CD4-positive, alpha-beta T cell treated with Interleukin-6 for 4 hours (primary cell): ENCODE data around the gene NR3C2.

ENCODE experiments used
- DNase-seq: peaks from one replicate; pipeline ENCODE4 v3.0.0-alpha.2; 2020; ENCODE audit warnings: mixed read lengths

NR3C2 gene

DNA sequence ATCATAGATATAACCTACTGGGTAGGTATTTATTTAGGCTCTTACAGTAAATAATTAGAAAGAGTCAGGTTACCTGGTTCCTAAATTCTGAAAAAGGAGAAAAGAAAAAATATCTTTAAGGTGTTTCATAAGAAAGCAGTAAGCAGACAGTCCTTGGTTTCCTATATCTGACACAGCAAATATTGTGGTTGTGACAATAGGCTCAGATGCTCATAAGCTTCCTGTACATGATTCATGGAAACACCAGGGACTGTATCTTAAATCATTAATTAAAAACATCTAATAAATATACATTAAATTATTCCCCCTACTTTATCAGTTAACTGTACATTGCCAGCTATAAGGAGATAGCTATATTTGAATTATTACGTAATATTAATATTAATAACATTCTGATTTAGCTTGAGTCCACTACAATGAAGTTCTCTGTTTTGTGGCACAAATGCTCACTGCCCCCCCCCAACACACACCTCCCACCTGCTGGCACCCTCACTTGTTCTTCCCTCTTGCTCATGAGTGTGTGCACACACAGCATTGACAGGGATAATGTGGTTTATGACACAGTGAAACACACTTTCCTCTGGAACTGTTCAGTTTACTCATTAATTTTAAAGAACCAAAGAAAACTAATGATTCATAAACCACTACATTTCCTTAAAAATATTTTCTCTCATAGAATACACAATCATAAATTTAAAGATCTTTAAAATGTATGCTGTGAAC is 187.4 kb downstream of the NR3C2 start:
- no peak for DNase-seq

DNA sequence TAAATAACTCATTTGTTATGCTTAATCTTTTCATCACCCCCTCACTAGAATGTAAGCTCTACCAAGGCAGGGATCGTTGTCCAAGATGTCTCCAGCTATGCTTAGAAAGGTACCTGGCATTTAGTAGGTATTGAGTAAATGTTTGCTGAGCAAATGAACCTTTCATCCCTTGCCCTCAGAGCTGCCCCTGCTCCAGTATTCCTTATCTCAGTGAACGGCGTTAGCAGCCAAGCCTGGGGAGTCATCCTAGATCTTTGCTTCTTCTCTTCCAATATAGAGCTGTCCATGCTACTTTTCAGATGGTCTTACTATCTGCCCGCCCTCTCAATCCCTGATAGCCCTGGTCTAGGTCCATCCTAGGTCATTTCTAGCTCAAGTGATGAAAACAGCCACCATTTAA is 188.4 kb downstream of the NR3C2 start:
- no peak for DNase-seq

DNA sequence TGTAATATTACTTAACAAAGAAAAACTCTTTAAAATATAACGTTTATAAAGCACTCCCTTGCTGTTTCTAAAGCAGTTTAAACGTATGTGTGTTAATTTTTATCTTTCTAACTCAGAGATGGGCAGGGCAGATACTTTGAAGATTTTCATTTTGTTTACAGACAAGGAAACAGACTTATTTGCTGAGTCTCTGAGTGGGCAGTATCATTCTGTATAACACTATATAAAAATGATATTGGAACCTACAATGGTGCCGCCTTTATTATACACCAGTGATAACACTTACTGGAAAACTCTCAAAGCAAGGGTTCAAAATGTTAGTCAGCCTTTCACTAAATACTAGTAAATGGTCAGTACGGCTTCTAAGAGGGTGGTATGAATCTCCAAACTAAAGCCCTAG is 193.4 kb downstream of the NR3C2 start:
- no peak for DNase-seq

DNA sequence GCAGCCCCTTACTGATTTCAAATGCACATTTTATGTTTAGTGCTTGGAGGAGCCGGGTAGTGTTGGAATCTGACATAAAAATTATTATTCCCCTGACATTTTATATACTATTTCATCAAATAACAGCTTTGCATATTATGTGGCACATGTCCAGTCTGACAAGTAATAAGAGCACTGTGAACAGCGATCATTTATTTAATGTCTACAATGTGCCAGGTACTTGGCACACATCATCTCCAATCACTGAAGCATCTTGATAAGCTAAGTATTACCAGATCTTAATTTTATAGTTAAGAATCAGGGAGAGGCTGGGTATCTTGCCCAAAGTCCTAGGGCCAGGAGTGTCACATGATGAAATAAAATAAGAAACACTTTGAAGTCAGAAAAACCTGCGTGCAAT is 197.2 kb downstream of the NR3C2 start:
- no peak for DNase-seq

DNA sequence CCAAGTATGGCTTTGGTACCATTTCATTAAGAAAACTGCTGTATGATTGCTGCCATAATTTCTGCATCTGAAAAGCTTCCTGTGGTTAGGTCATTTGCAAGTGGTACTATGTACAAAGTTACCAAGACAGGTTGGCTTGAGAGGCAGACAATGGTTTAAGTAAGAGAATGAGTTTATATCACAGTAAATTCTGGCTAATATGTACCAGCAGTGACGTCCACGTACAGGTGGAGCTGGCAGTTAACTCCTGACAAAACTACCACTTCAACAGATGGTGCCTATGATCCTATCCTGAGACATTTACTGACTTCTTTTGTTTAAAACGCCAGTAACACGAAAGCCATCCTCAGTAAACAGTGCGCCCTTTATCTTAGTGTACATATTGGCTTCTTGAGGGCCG is 198.4 kb downstream of the NR3C2 start:
- DNase-seq: no peak

DNA sequence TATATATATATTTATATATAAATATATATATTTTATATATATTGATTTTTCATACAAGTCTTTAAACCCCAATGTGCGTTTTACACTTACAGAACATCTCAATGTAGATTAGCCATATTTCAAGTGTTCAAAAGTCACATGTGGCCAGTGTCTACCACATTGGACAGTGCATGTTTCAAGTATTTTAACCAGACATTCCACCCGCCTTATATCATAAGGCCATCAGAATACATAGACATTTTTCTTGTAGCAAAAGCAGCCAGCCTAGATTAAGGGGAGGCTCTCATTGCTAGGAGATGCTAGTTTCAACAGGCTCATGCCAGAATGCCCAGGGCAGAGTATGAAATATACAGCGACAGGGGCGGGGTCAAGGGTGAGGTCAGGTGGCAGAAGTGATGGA is 202.0 kb downstream of the NR3C2 start:
- DNase-seq: no peak

DNA sequence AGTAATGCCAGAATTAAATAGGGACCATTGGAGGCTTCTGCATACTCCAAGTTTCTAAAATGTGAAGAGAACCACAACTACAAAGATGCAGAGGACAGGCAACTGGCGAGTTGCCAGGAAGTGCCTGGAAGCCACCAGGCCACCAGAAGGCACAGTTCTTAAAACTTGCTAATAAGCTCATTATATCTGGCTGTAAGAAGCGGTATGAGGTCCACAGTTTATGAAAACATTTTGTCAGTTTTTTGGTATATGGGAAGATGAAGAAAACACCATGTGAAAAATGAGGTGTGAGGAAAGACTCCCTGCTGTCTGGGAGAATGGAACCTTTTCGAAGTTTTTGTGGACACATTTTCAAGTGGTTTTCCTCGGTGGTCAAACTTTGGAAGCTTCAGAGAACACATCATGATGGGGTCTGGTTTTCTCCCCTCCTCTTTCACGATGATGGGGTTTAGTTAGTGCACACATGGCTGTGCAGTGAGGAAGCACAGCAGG is 202.7 kb downstream of the NR3C2 start:
- peak; percentile 15 for DNase-seq

DNA sequence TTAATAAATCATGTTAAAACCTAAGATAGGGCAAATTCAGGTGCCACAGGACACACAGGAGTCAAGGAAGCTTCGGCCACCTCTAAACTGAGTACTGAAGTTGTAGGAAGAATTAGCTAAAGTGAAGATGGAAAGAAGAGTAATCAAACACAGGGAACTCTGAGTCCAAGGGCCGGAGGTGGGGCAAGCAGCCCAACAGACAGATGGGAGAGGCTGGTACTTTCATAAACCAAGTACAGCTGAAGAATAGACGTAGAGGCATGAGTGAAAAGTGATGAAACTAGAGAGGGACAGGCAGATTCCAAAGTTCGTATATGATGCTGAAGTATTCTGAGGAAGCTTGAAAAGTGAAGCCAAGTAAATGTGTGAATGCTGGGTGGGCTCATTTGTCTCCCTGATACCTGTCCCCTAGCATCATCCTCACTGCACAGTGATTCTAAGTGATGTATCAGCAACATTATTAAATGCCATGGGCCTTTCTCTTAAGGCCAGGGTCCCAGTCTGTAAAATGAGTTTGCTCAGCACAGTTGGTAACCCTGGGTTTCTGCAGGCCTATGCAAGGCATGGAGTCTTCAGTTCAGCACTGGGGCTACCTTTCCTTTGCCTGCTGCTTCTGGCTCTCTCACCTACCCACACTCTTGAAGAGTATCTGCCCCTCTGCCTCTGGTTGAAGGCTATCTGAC is 203.3 kb downstream of the NR3C2 start:
- DNase-seq: no peak

DNA sequence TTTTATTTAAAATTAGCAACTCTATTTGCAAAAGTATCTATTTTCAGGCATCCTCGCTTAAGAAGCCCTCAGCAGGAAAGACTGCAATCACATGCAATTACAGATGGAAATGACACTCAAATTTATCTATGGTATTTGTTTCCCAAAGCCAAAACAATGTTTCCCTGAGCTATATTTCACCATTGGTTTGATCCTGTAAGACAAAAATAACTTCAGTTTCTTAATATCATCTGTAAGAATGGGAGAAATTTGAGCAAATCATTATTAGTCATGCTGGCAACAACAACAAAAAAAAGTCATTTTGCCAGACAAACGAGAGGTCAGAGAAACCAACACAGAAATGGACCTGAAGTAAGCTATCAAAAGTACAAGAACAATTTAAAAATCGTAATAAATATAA is 204.1 kb downstream of the NR3C2 start:
- no peak for DNase-seq

DNA sequence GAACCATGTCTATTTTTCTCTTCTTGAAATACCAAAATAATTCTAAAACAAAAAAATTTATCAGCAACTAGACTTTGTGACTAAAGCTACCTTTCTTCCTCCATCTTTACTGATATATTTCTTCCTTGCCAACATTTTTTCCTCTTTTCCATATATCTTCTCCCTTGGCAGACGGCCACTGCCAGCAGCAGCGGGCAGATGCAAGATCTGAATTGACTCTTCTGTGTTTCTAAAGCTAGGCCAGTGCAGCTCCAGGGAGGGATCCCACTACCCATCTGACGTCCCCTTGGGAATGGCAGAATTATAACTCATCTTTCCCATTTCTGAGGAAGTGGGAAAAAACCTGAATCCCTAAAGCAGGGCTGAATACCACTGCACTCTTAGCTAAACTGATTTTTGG is 206.4 kb downstream of the NR3C2 start:
- no peak for DNase-seq

DNA sequence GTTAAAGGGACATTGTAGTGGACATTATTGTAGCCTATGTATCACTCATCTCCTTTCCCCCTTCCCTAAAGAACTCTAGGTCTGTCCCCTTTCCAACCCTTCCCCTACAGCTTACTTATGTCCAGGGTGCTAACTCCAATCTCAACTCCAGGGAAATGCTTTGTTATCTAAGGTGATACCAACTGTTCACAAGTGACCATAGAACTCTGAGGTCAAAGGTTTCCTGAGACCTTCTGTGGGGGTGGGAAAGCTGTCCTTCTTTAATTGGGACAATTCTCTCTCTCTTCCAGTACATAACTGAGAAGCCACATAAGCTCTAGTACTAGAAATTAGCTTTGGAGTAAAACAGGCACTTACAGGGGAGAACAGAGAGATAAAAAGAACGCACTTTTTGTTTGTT is 212.4 kb downstream of the NR3C2 start:
- DNase-seq: no peak

DNA sequence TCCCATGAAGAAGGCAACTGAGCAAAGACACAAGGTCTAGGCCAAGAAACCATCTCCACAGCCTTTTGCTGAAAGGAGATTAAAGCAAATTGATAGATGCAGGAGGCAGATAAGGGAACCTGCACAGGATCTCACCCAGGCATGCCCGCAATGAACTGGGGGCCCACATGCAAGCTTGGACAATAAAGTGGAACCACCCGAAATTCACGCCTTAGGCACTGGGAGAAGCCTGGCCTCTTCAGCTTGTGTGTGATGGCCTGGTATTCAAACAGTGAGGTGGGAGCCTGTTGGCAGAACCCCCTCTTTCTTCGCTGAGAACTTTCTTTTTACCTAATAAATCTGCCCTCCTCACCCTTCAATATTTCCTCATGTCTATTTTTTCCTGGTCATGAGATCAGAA is 213.2 kb downstream of the NR3C2 start:
- DNase-seq: no peak

DNA sequence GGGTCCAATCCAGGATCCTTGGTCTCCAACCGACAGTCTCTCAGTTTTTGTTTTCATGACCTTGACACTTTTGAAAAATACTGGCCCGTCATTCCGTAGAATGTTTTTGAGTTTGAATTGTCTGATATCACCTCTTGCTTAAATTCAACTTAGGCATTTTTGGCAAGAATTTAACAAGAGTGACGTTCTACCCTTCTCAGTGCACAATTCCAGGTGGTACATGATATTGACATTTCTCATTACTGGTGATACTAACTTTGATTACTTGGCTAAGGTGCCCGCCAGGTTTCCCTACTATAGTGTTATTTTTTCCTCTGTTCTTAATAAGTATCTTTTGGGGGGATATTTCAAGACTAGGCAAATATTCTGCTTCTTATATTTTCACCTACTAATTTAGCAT is 215.1 kb downstream of the NR3C2 start:
- DNase-seq: no peak

DNA sequence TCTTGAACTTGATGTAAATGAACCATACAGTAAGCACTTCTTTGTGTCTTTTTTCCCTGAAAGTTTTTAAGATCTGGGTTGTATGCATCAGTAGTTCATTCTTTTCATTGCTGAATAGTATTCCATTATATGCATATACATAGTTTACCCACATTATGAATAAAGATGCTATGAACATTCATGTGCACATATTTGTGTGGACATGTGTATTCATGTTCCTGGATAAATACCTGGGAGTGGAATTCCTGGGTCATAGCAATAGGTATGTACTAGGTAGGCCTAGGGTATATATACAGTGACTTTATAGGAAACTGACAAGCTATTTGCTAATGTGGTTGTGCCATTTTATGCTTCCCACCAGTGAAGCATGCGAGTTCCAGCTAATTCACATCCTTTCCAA is 215.9 kb downstream of the NR3C2 start:
- no peak for DNase-seq

DNA sequence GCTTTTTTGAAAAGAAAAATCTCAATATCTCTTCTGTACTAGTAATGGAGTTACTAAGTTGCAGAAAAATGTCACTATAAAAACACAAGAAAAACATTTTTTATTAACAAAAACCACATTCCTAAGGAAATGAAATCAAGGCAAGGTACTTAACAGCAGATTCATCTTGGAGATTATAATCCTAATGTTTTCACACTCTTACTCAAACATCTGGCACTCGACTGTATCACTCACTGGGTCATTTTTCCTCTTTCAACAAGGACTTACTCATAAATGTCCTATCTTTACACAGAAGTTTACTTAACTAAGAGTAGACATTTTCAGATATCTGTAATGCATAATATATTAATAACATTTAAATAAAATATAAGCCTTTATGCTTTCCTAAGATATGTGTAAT is 216.6 kb downstream of the NR3C2 start:
- no peak for DNase-seq

DNA sequence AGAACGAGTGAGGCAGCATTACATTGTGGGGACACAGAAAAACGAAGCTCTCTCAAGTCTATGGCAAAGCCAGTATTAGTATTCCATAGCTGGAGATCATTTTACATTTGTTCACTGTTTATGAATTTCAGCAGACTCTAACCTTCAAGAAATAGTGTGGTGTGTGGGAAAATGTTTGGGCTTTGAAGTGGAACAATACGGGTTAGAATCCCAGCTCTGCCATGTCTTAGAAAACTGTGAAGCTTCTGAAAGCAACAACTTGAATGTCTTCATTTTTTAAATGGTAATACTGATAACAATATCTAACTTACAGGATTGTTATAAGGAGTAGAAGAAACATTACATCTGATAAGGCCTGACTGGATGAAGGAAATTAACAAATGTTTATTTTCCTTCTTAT is 217.7 kb downstream of the NR3C2 start:
- no peak for DNase-seq

DNA sequence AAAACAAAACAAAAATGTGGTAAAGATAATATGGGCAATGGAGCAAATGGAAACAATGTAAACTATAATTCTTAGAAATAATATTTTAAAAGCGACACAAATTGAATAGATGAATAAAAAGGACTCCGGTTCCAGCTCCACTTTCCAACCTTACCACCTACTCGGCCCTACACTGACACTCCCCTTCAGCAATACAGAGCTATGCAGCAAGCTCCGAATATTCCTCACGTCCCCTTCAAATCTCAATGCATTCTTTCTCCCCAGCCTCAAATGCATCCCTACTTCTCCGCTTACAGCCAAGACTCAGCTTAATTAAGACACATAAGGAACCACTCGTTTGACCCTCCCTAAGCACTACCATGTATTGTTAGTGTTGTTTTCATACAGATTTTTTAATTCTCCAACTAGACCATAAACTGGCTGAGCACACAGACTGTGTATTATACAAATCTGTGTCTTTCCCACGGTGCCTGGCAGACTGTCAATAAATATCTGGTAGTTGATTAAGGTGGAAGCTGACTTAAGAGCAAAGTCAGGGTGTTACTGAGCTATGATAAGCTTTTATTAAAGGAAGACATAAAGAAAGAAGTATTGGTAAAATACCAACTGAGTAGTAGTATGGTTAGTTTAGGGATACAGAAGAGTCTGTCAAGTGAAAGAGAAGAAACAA is 219.1 kb downstream of the NR3C2 start:
- DNase-seq: no peak

DNA sequence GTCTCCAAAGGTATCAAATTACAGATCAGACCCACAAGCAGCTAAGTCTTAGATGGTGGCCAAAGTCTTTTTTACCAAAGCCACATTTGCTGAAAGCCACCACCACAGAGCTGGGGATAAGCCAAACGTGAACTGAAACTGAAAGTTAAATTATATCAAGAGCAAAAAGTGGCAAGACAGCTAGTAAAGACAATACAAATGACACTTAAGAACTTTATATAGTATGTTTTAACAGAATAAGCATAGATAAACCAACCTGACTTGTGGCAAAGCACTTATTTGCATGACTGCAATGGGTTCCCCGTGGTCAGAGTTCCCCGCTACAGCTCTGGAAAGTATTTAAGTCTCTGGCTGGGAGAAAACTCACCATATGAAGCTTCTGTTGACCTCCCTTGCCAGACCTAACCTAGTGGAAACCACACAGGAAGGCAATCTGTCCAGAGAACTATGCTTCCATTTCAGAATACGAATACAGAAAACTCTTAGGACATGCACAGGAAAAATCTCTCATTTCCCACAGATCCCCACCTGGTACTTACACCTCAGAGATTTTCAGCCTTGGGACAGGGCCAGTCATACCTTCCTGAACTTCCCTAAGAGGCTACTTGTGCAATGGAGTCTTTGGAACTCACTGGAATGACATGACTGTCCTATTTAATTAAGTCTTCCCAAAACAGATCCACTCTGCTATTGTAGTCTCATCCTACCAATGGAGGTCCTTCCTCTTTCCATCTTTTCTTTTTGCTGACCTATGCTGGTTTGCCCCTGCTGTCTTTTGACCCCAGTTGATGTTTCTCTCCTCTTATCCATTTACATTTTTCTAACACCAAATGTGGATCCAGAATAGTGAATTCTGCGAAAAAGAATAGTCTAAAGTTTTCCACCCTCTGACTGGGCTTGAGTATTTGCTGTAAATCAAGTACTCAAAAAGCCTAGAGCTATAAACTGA is 225.1 kb downstream of the NR3C2 start:
- peak; percentile 14 for DNase-seq

DNA sequence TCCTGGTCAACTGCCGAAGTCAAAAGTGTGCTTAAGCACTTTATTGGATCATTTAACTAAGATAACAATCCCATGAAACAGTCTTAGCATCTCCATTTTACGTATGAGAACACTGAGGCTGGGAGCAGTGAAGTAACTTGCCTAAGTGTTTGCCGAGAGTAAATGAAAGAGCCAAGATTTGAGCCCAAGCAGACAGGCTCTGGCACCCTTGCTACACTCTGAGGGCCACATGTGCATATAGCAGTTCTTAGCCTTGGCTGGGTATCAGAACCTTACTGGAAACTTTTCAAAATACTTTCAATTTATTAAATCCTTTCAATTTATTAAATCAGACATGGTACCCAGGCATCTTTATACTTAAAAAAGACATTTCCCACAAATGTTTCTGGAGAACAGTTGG is 225.9 kb downstream of the NR3C2 start:
- DNase-seq: no peak

DNA sequence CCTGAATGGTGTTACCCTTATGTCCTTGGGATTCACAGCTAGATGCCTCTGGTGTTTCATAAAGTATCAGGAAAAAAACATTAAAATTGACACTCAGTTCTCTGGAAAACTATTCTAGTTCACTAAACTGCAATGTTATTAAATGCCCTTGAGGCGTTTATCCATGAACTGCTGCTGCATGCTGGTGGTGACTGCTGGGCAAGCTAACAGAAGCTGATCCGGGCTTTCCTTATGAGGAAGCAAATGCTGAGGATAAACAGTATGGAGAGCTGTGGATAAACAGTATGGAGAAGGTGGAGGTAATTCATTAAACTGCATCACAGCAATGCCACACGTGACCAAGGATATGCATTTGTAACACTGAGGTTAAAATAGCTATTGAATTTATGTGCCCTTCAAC is 227.0 kb downstream of the NR3C2 start:
- no peak for DNase-seq

DNA sequence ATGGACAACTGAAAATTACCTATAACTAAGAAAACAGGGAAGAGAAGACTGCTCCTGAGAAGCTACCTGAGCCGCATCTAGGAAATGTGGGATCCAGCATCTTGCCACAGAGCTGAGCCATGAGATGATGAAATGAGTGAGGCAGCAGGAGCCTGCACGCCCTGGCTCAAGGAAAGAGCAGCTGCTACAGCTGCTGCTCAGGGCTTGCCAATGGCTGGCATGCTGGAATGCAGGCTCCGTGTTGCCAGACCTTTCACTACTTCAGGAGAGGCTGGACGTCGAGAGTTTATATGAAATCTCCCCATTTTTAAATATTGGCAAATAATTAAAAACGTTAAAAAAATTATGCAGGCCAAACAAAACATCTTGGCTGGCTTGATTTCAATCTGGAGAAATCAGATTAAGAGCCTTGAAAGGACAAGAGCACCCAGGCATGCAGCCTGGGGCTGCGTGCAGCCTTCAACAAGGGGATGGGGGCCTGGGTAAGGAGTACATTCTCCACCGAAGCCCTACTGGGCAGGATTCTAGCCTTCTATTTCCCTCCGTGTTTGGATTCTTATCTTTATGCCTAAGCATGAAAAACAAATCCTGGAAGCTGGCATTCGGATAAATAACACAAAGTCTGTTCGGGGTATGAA is 227.6 kb downstream of the NR3C2 start:
- DNase-seq: no peak

DNA sequence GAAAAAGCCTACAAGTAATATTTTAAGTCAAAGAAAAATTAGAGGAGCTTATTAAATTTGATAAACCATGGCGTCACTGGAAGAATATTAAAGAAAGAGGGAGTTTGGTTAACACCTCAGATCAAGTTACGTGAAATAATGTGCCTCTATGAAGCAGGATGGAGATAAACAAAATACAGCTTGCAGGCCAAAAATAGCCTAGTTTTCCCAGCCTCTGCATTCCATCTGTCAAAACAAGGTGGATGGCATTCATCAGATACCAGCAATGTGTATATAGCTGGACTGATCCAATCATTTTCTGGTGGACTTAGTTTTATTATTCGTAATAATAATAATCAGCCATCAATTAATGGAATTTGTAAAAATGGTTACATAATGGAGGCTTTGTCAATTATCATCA is 230.7 kb downstream of the NR3C2 start:
- DNase-seq: no peak

DNA sequence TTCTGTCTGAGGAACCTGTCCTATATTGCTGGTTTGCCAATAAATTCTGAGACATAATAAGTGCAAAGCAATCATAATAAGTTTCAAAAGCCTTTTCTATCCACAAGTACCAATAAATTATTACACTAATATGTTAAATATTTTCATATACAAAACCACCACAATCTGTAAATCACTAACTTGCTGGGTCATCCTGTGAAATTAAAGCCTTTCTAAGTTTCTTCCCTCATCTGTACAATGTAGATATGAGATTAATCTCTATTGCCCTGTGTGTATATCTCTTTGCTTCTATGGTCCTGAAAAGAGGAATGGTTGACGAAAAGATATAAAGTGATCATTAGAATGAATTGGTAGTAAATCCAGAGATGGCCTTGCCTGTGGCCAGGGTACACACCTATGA is 231.6 kb downstream of the NR3C2 start:
- no peak for DNase-seq
